ENCODE results near the gene MUL1. TPM values are rescaled to one million over a fixed set of nuclear protein-coding genes. Genes with fewer than 3 reads are reported as not detected.
A peak's percentile ranks its signal among the peaks of the same experiment; 100 is the strongest.

The MUL1 gene
- total and polyA plus RNA-seq, 2 experiments from 2014 or later: 50.6 to 50.7 TPM

- TF ChIP-seq EZH2phosphoT487 (IDR thresholded peaks at IDR 0.05; ENCODE audit: insufficient read depth, low read depth) (no peak), EZH2 (IDR thresholded peaks at IDR 0.05; ENCODE audit: insufficient read depth, poor library complexity, severe bottlenecking) (no peak)
- Histone ChIP-seq H4K20me1 (ENCODE audit: insufficient read depth) (no peaks in the 10 kb centered on the region), H3K36me3 (ENCODE audit: low read depth) (no peaks in the 10 kb centered on the region), H3K4me1 (ENCODE audit: insufficient read depth) (peaks cover 27% of the 10 kb centered on the region), H3K9me2 (ENCODE audit: insufficient read depth) (no peaks in the 10 kb centered on the region), H2AFZ (no peak overlapping the region), H3K9ac (no peak overlapping the region), H3F3A (ENCODE audit: insufficient read depth) (peaks cover 44% of the 10 kb centered on the region), H3K79me2 (ENCODE audit: insufficient read depth) (no peaks in the 10 kb centered on the region), H3K27me3 (replicated peaks; ENCODE audit: insufficient read depth) (no peaks in the 10 kb centered on the region), H3K4me2 (ENCODE audit: unreplicated experiment) (peak overlapping the region; percentile 72), H3K27ac (peak overlapping the region; percentile 96), H3K4me3 (no peak overlapping the region), H3K9me3 (ENCODE audit: low read depth) (no peaks in the 10 kb centered on the region)
- WGBS, 2 experiments (ENCODE audit: low coverage in 1 of 2, low lambda C conversion rate in 2 of 2, missing lambda C conversion rate in 2 of 2): 38 to 40% methylated on average over 8 of the region's 8 CpGs
- peak; percentile 72 for DNase-seq
- in situ Hi-C loops (cut with MboI): no loop called here
These were observed 11.7 kb downstream of the MUL1 start for GRCh38 chr1:20496241-20496661.

- no peak for DNase-seq
- H3K79me2 ChIP-seq (ENCODE audit: insufficient read depth): no peaks in the 10 kb centered on the region
- peak overlapping the region; percentile 96 for H3K27ac ChIP-seq
- H3K4me3 ChIP-seq: no peak overlapping the region
- no peaks in the 10 kb centered on the region for H3K27me3 ChIP-seq (replicated peaks; ENCODE audit: insufficient read depth)
- H3F3A ChIP-seq (ENCODE audit: insufficient read depth): peaks cover 44% of the 10 kb centered on the region
- TF ChIP-seq EZH2phosphoT487 (IDR thresholded peaks at IDR 0.05; ENCODE audit: insufficient read depth, low read depth): no peak
- TF ChIP-seq EZH2 (IDR thresholded peaks at IDR 0.05; ENCODE audit: insufficient read depth, poor library complexity, severe bottlenecking): no peak
- 83 to 96% methylated on average over 1 of the region's 1 CpG for WGBS, 2 experiments (ENCODE audit: low coverage in 1 of 2, low lambda C conversion rate in 2 of 2, missing lambda C conversion rate in 2 of 2)
- peak overlapping the region; percentile 19; the same call in 1 of the 2 replicates for H3K9ac ChIP-seq
- H3K4me1 ChIP-seq (ENCODE audit: insufficient read depth): peaks cover 27% of the 10 kb centered on the region
- H2AFZ ChIP-seq: no peak overlapping the region
- no peaks in the 10 kb centered on the region for H3K9me2 ChIP-seq (ENCODE audit: insufficient read depth)
- no peaks in the 10 kb centered on the region for H3K36me3 ChIP-seq (ENCODE audit: low read depth)
- H3K9me3 ChIP-seq (ENCODE audit: low read depth): no peaks in the 10 kb centered on the region
- no peaks in the 10 kb centered on the region for H4K20me1 ChIP-seq (ENCODE audit: insufficient read depth)
- H3K4me2 ChIP-seq (ENCODE audit: unreplicated experiment): peak overlapping the region; percentile 72
- in situ Hi-C loops (cut with MboI): no loop called here
These were observed 12.3 kb downstream of the MUL1 start for GRCh38 chr1:20495661-20496060.

- H3K79me2 ChIP-seq (ENCODE audit: insufficient read depth): no peaks in the 10 kb centered on the region
- no peaks in the 10 kb centered on the region for H4K20me1 ChIP-seq (ENCODE audit: insufficient read depth)
- H3K36me3 ChIP-seq (ENCODE audit: low read depth): no peaks in the 10 kb centered on the region
- TF ChIP-seq EZH2phosphoT487 (IDR thresholded peaks at IDR 0.05; ENCODE audit: insufficient read depth, low read depth): no peak
- H3K9me2 ChIP-seq (ENCODE audit: insufficient read depth): no peaks in the 10 kb centered on the region
- H3K4me1 ChIP-seq (ENCODE audit: insufficient read depth): peaks cover 27% of the 10 kb centered on the region
- peak overlapping the region; percentile 27; the same call in 1 of the 2 replicates for H3K4me3 ChIP-seq
- peak; percentile 97 for DNase-seq
- H3K27ac ChIP-seq: peak overlapping the region; percentile 96
- no peaks in the 10 kb centered on the region for H3K9me3 ChIP-seq (ENCODE audit: low read depth)
- peak overlapping the region; percentile 67 for H3K9ac ChIP-seq
- in situ Hi-C loops (cut with MboI): loop anchor here (5.0 kb wide), 2 partner anchors 117 to 282 kb away; no protein-coding TSS in a partner anchor
- WGBS, 2 experiments (ENCODE audit: low coverage in 1 of 2, low lambda C conversion rate in 2 of 2, missing lambda C conversion rate in 2 of 2): 0 to 1% methylated on average over 5 of the region's 5 CpGs
- H3K4me2 ChIP-seq (ENCODE audit: unreplicated experiment): peak overlapping the region; percentile 72
- no peaks in the 10 kb centered on the region for H3K27me3 ChIP-seq (replicated peaks; ENCODE audit: insufficient read depth)
- no peak overlapping the region for H2AFZ ChIP-seq
- peaks cover 44% of the 10 kb centered on the region for H3F3A ChIP-seq (ENCODE audit: insufficient read depth)
These were observed 13.2 kb downstream of the MUL1 start for GRCh38 chr1:20494609-20495311.

- Histone ChIP-seq H3K79me2 (ENCODE audit: insufficient read depth) (no peaks in the 10 kb centered on the region), H3K9me3 (ENCODE audit: low read depth) (no peaks in the 10 kb centered on the region), H3K36me3 (ENCODE audit: low read depth) (no peaks in the 10 kb centered on the region), H3K27me3 (replicated peaks; ENCODE audit: insufficient read depth) (no peaks in the 10 kb centered on the region), H3K9me2 (ENCODE audit: insufficient read depth) (no peaks in the 10 kb centered on the region), H3F3A (ENCODE audit: insufficient read depth) (peaks cover 44% of the 10 kb centered on the region), H3K9ac (peak overlapping the region; percentile 67), H2AFZ (peak overlapping the region; percentile 30), H3K4me3 (peak overlapping the region; percentile 27), H4K20me1 (ENCODE audit: insufficient read depth) (no peaks in the 10 kb centered on the region), H3K4me1 (ENCODE audit: insufficient read depth) (peaks cover 27% of the 10 kb centered on the region), H3K27ac (peak overlapping the region; percentile 96), H3K4me2 (ENCODE audit: unreplicated experiment) (peak overlapping the region; percentile 72)
- in situ Hi-C loops (cut with MboI): loop anchor here (5.0 kb wide), 2 partner anchors 117 to 282 kb away; no protein-coding TSS in a partner anchor
- 0 to 1% methylated on average over 16 of the region's 16 CpGs for WGBS, 2 experiments (ENCODE audit: low coverage in 1 of 2, low lambda C conversion rate in 2 of 2, missing lambda C conversion rate in 2 of 2)
- no peak for TF ChIP-seq EZH2phosphoT487 (IDR thresholded peaks at IDR 0.05; ENCODE audit: insufficient read depth, low read depth)
- TF ChIP-seq EZH2 (IDR thresholded peaks at IDR 0.05; ENCODE audit: insufficient read depth, poor library complexity, severe bottlenecking): no peak
- peak; percentile 93 for DNase-seq
These were observed 13.9 kb downstream of the MUL1 start for GRCh38 chr1:20493839-20494608.

All from GM23248 (cell line).